GM12891 (cell line): ENCODE results near the gene NPFF.

ENCODE experiments used
- POLR2A ChIP-seq: IDR thresholded peaks from 2 replicates; pipeline ENCODE4 v1.6.1; 2011; ENCODE audit warnings: low read depth, low read length, control low read depth
- TAF1 ChIP-seq: IDR thresholded peaks from 2 replicates; pipeline ENCODE4 v1.6.1; 2011; ENCODE audit warnings: low read depth, low read length, control low read depth

GRCh38 chr12:53507603-53507885 is 260 bp upstream of the NPFF start:
- TF ChIP-seq POLR2A (no peak), TAF1 (no peak)
